ENCODE data around the gene PDPR. TPM values are rescaled to one million over a fixed set of nuclear protein-coding genes. Genes with fewer than 3 reads are reported as not detected.
"Not testable (repeated sequence)": the region's sequence is repeated elsewhere in the genome, so short reads cannot be mapped to it uniquely, and the experiment has no call there.

Gene PDPR
- total and polyA plus RNA-seq, 2 donors (not counting 3 experiments of a cell fraction or from before 2014, with no cell fraction given) = 26.4 to 29.9 TPM

GRCh38 chr16:70198666-70199065, 84.5 kb downstream of the PDPR start:
- H3K9ac ChIP-seq (replicated peaks; ENCODE audit: extremely low read depth, insufficient read depth, low read length); H3K9me1 ChIP-seq (replicated peaks; ENCODE audit: control insufficient read depth, extremely low read depth, insufficient read depth, low read length); intact Hi-C loops (cut with micrococcal nuclease); H3K4me3 ChIP-seq (replicated peaks in 1 of 3; ENCODE audit: insufficient read depth in 1 of 3, low read depth in 1 of 3, low read length in 3 of 3); H3K27ac ChIP-seq (ENCODE audit: insufficient read depth, low read depth, low read length); dilution Hi-C loops (cut with MboI; ENCODE audit: extremely low pct_ligation_motif_present, low sequenced_read_pairs); H3K79me2 ChIP-seq (ENCODE audit: control insufficient read depth, insufficient read depth, low read length); H3K4me1 ChIP-seq (ENCODE audit: control insufficient read depth, extremely low read depth, insufficient read depth, low read length); POLR2A ChIA-PET; H4K20me1 ChIP-seq (replicated peaks; ENCODE audit: control insufficient read depth, extremely low read depth, insufficient read depth, low read length); H3K9me3 ChIP-seq (replicated peaks; ENCODE audit: control insufficient read depth, insufficient read depth, low read length); H3K36me3 ChIP-seq (ENCODE audit: control insufficient read depth in 2 of 2, extremely low read depth in 1 of 2, insufficient read depth in 2 of 2, low read length in 2 of 2); BruUV-seq (replicated peaks); H3K4me2 ChIP-seq (ENCODE audit: insufficient read depth, low read length); CTCF ChIA-PET; H2AFZ ChIP-seq (ENCODE audit: low read depth, low read length); H3K27me3 ChIP-seq (ENCODE audit: control insufficient read depth in 2 of 2, insufficient read depth in 2 of 2, low read length in 2 of 2): not testable (repeated sequence)
- DNase-seq (ENCODE audit: low read depth, low spot score) = peak; percentile 53
- FAIRE-seq = peak; percentile 43

GRCh38 chr16:70199170-70199569, 85.0 kb downstream of the PDPR start:
- dilution Hi-C loops (cut with MboI; ENCODE audit: extremely low pct_ligation_motif_present, low sequenced_read_pairs); H4K20me1 ChIP-seq (replicated peaks; ENCODE audit: control insufficient read depth, extremely low read depth, insufficient read depth, low read length); BruUV-seq (replicated peaks); H3K36me3 ChIP-seq (ENCODE audit: control insufficient read depth in 2 of 2, extremely low read depth in 1 of 2, insufficient read depth in 2 of 2, low read length in 2 of 2); H3K9ac ChIP-seq (replicated peaks; ENCODE audit: extremely low read depth, insufficient read depth, low read length); H3K9me1 ChIP-seq (replicated peaks; ENCODE audit: control insufficient read depth, extremely low read depth, insufficient read depth, low read length); H3K27me3 ChIP-seq (ENCODE audit: control insufficient read depth in 2 of 2, insufficient read depth in 2 of 2, low read length in 2 of 2); POLR2A ChIA-PET; CTCF ChIA-PET; H3K9me3 ChIP-seq (replicated peaks; ENCODE audit: control insufficient read depth, insufficient read depth, low read length); FAIRE-seq; DNase-seq (ENCODE audit: low read depth, low spot score); H3K27ac ChIP-seq (ENCODE audit: insufficient read depth, low read depth, low read length); H3K4me1 ChIP-seq (ENCODE audit: control insufficient read depth, extremely low read depth, insufficient read depth, low read length); intact Hi-C loops (cut with micrococcal nuclease); H3K79me2 ChIP-seq (ENCODE audit: control insufficient read depth, insufficient read depth, low read length); H2AFZ ChIP-seq (ENCODE audit: low read depth, low read length); H3K4me3 ChIP-seq (replicated peaks in 1 of 3; ENCODE audit: insufficient read depth in 1 of 3, low read depth in 1 of 3, low read length in 3 of 3); H3K4me2 ChIP-seq (ENCODE audit: insufficient read depth, low read length): not testable (repeated sequence)

GRCh38 chr16:70200063-70200462, 85.9 kb downstream of the PDPR start:
- H3K79me2 ChIP-seq (ENCODE audit: control insufficient read depth, insufficient read depth, low read length); H3K27me3 ChIP-seq (ENCODE audit: control insufficient read depth in 2 of 2, insufficient read depth in 2 of 2, low read length in 2 of 2); H3K36me3 ChIP-seq (ENCODE audit: control insufficient read depth in 2 of 2, extremely low read depth in 1 of 2, insufficient read depth in 2 of 2, low read length in 2 of 2); BruUV-seq (replicated peaks); H3K9ac ChIP-seq (replicated peaks; ENCODE audit: extremely low read depth, insufficient read depth, low read length); H4K20me1 ChIP-seq (replicated peaks; ENCODE audit: control insufficient read depth, extremely low read depth, insufficient read depth, low read length); DNase-seq (ENCODE audit: low read depth, low spot score); intact Hi-C loops (cut with micrococcal nuclease); FAIRE-seq; H3K4me2 ChIP-seq (ENCODE audit: insufficient read depth, low read length); H3K27ac ChIP-seq (ENCODE audit: insufficient read depth, low read depth, low read length); H3K9me3 ChIP-seq (replicated peaks; ENCODE audit: control insufficient read depth, insufficient read depth, low read length); H3K9me1 ChIP-seq (replicated peaks; ENCODE audit: control insufficient read depth, extremely low read depth, insufficient read depth, low read length); CTCF ChIA-PET; dilution Hi-C loops (cut with MboI; ENCODE audit: extremely low pct_ligation_motif_present, low sequenced_read_pairs); H3K4me1 ChIP-seq (ENCODE audit: control insufficient read depth, extremely low read depth, insufficient read depth, low read length); H2AFZ ChIP-seq (ENCODE audit: low read depth, low read length); H3K4me3 ChIP-seq (replicated peaks in 1 of 3; ENCODE audit: insufficient read depth in 1 of 3, low read depth in 1 of 3, low read length in 3 of 3); POLR2A ChIA-PET: not testable (repeated sequence)

GRCh38 chr16:70203508-70203907, 89.4 kb downstream of the PDPR start:
- H3K27ac ChIP-seq (ENCODE audit: insufficient read depth, low read depth, low read length); CTCF ChIA-PET; BruUV-seq (replicated peaks); intact Hi-C loops (cut with micrococcal nuclease); H3K9me1 ChIP-seq (replicated peaks; ENCODE audit: control insufficient read depth, extremely low read depth, insufficient read depth, low read length); H3K36me3 ChIP-seq (ENCODE audit: control insufficient read depth in 2 of 2, extremely low read depth in 1 of 2, insufficient read depth in 2 of 2, low read length in 2 of 2); H3K4me2 ChIP-seq (ENCODE audit: insufficient read depth, low read length); H3K4me3 ChIP-seq (replicated peaks in 1 of 3; ENCODE audit: insufficient read depth in 1 of 3, low read depth in 1 of 3, low read length in 3 of 3); FAIRE-seq; H3K27me3 ChIP-seq (ENCODE audit: control insufficient read depth in 2 of 2, insufficient read depth in 2 of 2, low read length in 2 of 2); H3K9ac ChIP-seq (replicated peaks; ENCODE audit: extremely low read depth, insufficient read depth, low read length); POLR2A ChIA-PET; dilution Hi-C loops (cut with MboI; ENCODE audit: extremely low pct_ligation_motif_present, low sequenced_read_pairs); H3K9me3 ChIP-seq (replicated peaks; ENCODE audit: control insufficient read depth, insufficient read depth, low read length); H3K79me2 ChIP-seq (ENCODE audit: control insufficient read depth, insufficient read depth, low read length); H3K4me1 ChIP-seq (ENCODE audit: control insufficient read depth, extremely low read depth, insufficient read depth, low read length); DNase-seq (ENCODE audit: low read depth, low spot score); H2AFZ ChIP-seq (ENCODE audit: low read depth, low read length); H4K20me1 ChIP-seq (replicated peaks; ENCODE audit: control insufficient read depth, extremely low read depth, insufficient read depth, low read length): not testable (repeated sequence)
